GM21423 (cell line): Measurements from ENCODE around the gene PRR22.
A peak's percentile ranks its signal among the peaks of the same experiment; 100 is the strongest.

ENCODE experiments used
- ATAC-seq: cut with Tn5 transposase; IDR thresholded peaks from one replicate; pipeline ENCODE4 v1.9.1; 2021; ENCODE audit warnings: mild to moderate bottlenecking, moderate library complexity; ENCODE audit not compliant: unreplicated experiment

PRR22 gene

DNA sequence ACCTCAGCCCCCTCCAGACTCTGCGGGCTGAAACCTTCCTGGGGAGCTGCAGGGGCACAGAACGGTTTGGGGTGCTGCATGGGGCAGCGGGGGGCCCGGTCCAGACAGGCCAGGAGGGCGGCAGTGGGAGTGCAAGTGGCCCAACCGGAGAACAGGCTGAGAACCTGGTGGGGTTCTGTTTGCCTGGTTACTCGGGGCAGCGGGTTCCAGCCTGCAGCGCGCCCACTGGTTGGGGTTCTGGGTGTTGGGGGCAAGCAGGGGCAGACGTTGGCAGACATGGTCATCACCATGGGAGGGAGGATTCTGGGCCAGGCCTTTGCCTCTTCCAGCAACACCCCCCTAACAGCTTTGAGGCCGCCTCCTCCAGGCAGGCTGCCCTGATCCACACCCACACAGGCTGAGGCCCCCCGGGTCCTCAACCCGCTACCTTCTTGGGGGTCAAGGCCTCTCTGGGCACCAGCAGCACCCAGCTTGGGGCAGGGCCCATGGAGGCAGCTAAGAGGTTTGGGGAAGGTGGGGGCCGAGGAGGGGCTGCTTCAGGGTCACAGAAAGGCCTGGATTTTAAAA, at the start of gene PRR22:
Gene PRR22 (minus strand): TSS at position 166 of the 567 bp plus-strand sequence. CDS start 86 bp downstream, at position 80.
- no peak for ATAC-seq

DNA sequence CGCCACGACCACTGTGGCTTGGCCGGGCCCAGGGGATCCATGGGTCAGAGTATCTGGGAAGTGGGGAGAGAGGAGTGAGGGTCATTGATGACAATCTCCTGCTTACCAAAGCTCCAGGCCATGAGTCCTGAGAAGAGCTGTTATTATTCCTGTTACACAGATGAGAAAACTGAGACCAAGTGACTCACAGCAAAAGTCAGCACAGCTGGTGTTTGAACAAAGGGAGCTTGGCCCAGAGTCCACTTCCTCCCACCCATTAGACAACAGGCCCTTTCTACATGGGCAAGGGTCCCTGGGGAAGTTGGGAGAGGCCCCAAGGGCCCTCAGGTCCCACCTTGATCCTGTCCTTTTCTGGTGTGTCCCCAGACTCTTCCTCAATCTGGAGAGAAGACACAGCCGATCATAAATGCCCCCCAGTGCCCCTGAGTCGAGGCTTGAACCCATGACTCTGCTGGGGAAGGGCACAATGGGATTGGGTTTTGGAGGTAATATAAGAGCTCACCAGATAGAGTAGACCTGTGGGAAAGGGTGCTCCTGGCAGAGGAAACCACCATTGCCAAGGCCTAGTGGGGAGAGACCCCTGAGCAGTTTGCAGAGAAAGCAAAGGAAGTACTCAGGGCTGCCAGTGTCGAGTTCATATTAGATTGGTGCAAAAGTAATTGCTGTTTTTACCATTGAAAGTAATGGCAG, 48.1 kb upstream of the PRR22 start:
- ATAC-seq: no peak

GRCh38 chr19:5832061-5832460, 47.5 kb upstream of the PRR22 start:
- ATAC-seq: no peak

DNA sequence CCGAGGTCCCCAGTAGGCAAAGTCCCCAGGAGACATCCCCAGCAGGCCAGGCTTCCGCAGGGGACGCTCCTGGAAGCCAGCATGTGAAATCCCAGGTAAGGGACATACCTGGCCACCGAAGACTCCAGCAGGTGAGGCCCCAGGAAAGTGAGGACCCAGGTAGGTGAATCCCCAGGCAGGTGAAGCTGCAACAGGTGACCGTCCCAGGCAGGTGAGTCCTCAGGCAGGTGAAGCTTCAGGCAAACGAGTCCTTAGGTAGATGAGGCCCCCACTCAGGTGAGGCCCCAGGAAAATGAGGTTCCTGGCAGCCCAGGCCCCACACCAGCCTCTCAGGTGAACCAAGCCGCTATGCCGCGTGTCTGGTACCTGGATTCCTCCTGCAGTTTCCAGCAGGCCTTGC, 46.6 kb upstream of the PRR22 start:
- no peak for ATAC-seq

DNA sequence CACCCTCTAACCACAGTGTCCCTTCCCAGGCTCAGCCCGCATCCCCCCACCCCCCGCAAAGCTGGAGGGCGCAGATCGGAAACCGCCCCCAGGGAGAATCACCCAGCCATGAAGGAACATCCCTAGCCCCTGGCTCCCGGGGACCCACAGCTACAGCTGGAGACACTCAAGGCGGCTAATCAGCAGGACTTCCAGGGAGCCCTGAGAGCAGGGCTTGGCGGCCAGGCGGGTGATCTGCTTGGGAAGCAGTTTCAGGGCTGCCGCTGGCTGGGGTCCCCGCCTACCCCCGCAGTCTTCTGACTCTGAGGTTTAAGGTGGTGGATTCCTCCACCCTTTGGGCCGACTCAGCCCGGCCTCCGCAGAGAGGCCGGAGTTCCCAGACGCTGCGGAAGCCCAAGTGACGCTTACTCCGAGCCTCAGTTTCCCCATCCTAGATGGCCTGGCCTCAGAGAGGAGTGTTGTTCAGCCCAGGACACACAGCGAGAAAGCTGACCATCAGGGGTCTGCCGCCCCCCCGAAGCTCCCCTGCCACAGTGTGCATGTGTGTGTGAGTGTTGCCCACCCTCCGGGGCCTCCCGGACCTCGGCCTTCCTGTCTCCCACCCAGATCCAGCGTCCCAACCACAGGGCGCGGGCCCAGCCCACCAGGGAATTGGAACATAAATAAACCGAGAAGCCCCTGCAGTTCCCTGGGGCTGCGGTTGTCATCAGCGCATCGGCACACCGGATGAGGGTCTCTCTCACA, 45.2 kb upstream of the PRR22 start:
- ATAC-seq: no peak

- no peak for ATAC-seq
Observed at GRCh38 chr19:5828661-5829566, 44.4 kb upstream of the PRR22 start.

GRCh38 chr19:5827891-5828660, 43.5 kb upstream of the PRR22 start:
- peak; percentile 66 for ATAC-seq

- no peak for ATAC-seq
Observed at GRCh38 chr19:5827342-5827890, 42.9 kb upstream of the PRR22 start.

- no peak for ATAC-seq
Observed at GRCh38 chr19:5826531-5827341, 42.2 kb upstream of the PRR22 start.

DNA sequence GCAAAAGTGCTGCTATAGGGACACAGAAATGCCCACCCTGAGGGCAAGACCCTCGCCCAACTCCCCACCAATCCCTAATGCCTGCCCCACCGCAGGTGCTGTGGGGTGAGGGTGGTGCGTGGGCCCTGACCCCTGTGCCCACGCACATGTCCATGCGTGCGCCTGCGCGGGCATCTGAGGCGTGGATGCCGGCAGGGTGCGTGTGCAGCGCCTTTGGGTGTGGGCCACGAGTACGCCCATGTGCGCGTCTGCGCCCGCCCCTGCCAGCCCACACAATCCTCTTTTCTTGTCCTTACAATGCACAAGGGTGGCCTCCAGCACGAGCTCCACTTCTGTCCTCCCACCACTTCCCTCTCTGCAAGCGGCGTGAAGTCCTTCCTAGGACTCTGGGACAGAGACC, 40.6 kb upstream of the PRR22 start:
- no peak for ATAC-seq

DNA sequence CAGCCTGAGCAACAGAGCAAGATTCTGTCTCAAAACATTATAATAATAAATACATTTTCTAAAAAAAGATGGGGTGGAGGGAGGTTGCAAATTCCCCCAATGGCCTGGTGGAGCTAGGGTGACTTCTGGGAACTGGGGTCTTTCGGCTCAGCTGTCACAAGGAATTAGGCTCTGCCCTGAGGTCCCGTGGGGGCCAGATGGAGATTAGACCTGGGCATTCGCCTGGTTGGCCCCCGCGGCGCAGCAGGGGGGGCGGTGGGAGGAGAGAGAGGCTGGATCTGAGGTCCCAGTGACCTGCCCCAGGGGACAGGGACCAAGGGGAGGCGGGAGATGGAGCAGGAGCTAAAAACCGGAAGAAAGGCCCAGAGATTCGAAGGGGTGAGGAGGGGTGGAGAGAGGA, 40.2 kb upstream of the PRR22 start:
- ATAC-seq: no peak

DNA sequence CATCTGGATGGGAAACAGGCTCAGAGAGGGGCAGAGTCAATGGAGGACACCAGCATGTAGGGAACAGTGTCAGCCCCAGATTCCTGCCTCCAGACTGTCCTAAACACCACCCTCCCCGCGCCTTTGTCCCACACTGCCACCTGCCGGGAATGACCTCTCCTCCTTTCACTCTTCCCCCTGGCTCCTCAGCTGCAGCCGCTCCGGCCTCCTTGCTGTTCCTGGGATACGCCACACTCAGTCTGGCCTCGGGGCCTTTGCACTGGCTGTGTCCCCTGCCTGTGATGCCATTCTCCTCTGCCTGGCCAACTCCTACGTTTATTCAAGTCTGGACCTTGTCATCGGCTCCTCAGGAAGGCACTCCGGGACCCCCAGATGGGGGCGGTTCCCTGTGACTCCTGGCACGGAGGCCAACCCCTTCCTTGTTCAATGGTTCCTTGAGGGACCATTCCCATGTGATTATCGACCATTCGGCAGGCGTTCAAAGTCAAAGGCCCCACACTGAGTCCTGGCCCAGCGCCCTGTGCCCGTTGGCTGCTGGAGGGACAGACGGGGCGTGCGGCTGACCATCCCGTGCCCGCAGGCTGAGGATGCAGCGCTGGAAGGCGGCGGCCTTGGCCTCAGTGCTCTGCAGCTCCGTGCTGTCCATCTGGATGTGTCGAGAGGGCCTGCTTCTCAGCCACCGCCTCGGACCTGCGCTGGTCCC, 39.2 kb upstream of the PRR22 start:
- no peak for ATAC-seq

GRCh38 chr19:5822181-5822844, 37.8 kb upstream of the PRR22 start:
- ATAC-seq: no peak

DNA sequence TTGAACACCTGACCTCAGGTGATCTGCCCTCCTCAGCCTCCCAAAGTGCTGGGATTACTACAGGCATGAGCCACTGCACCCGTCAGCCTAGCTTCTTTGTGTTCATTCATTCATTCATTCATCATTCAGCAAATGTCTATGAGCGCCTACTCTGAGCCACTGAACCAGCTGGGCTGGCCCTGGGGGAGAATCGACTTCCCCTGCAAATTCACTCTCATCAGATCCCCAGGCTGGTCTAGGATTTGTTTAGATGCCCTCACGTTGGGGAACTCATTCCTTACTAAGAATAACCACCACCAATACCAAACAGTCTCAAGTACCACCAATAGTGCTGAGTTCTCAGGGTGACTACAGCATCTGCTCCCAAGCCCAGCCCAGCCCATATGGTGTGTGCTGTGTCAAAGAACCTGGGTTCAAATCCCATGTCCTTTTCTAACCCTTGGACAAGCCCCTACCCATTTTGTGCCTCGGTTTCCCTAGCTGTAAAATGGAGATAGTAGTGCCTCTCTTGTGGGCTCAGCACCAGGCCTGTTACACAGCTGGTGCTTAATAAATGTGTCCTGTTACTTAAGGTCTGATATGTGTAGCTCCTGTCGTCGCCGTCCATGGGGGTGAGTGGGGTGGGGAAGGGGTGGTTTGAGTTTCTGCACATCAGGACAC, 37.1 kb upstream of the PRR22 start:
- no peak for ATAC-seq

DNA sequence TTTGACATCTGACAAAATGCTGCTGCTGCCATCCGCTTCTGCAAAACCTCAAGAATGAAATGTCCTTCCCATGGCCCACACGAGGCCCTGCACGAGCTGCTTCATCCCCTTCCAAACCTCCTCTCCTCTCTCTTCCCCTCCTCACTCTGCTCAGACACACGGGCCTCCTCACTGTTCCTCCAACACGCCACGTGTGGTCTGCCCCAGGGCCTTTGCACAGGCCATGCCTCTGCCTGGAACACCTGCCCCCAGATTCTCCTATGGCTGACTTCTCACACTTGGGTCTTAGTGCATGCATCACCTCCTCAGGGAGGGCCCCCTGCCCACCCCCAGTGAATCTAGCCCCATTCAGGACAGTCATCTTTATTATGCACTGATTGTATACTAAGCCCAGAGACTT, 36.2 kb upstream of the PRR22 start:
- no peak for ATAC-seq

- no peak for ATAC-seq
Observed at GRCh38 chr19:5818594-5818993, 34.0 kb upstream of the PRR22 start.

DNA sequence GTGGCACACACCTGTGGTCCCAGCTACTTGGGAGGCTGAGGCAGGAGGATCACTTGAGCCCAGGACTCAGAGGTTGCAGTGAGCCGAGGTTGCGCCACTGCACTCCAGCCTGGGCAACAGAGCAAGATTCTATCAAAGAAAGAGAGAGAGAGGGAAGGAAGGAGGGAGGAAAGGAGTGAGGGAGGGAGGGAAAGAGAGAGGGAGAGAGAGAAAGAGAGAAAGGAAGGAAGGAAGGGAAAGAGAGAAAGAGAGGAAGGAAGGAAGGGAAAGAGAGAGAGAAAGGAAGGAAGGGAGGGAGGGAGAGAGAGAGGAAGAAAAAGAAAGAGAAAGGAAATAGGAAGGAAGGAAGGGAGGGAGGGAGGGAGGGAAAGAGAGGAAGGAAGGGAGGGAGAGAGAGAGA, 32.7 kb upstream of the PRR22 start:
- ATAC-seq: no peak

GRCh38 chr19:5814852-5815246, 30.3 kb upstream of the PRR22 start:
- no peak for ATAC-seq
